ENCODE measurements around the gene DAZAP2.

DNA sequence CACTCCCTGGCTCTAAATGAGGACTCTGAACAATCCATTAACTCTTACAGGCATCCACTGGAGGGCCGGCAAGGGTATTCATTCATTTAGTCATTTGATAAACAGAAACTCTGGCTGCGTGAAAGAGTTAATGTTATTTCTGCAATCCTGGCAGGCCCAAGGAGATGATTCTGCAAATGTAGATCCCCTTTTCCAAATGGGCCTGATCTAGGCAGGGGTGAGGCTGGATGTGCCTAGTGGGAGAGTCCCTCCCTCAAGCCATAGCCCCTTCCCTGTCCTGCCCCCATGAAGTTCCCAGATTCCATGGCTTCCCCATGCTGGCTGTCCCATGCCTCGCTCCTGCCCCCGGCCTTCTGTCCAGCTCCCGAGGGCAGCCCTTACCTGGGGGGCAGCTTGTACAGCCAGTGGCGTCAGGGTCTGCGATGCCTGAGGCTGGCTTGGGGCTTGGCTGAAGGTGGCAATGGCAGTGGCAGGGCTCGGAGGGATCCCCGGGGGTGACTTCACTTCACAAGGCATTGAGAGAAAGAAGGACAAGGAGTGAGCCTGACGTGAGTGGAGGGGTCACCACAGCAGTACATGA lies 39.2 kb upstream of the DAZAP2 start:
- TF ChIP-seq CTCF (IDR thresholded peaks at IDR 0.05; ENCODE audit: borderline replicate concordance, extremely low read depth, low read length, poor library complexity, severe bottlenecking) (no peak), EZH2 (IDR thresholded peaks at IDR 0.05; ENCODE audit: borderline replicate concordance, low read depth, low read length, severe bottlenecking) (no peak)

Data from DND-41 (cell line).